MM.1S (cell line): Measurements from ENCODE around the gene NDUFA8.

Source experiments
- CTCF ChIP-seq: fragments of 300-600 bp; sonication (generic); IDR thresholded peaks from 2 replicates; pipeline ENCODE4 v1.5.1; 2016; ENCODE audit warnings: antibody characterized with exemption, low read length, mixed read lengths
- EZH2 ChIP-seq: fragments of 300-600 bp; sonication (generic); optimal IDR thresholded peaks from 2 replicates; pipeline ENCODE3; 2017; ENCODE audit warnings: low read depth, mild to moderate bottlenecking, antibody characterized with exemption, low read length, mixed read lengths

- no peak for TF ChIP-seq CTCF
- TF ChIP-seq EZH2: no peak
Observed at GRCh38 chr9:122128969-122129343, 30.6 kb downstream of the NDUFA8 start.
